Measurements from ENCODE around the gene KLRK1. TPM values are rescaled to one million over a fixed set of nuclear protein-coding genes. Genes with fewer than 3 reads are reported as not detected.

KLRK1 gene
- total RNA-seq, 4 donors from 2014 or later = 2.3 to 4.9 (median 3.3) TPM

DNA sequence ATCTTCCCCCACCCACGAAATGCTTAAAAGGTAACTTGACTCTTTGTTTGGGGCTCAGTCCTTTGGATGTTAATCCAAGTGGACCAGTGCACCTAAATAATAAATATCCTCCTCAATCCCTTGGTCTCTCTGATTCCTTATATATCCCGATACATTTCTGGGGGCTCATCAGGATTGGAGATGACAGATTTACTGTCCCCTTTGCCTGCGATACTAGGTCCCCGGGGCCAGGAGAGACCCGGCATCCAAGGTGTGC is 26.3 kb downstream of the KLRK1 start:
- TF ChIP-seq, protein P1, sequence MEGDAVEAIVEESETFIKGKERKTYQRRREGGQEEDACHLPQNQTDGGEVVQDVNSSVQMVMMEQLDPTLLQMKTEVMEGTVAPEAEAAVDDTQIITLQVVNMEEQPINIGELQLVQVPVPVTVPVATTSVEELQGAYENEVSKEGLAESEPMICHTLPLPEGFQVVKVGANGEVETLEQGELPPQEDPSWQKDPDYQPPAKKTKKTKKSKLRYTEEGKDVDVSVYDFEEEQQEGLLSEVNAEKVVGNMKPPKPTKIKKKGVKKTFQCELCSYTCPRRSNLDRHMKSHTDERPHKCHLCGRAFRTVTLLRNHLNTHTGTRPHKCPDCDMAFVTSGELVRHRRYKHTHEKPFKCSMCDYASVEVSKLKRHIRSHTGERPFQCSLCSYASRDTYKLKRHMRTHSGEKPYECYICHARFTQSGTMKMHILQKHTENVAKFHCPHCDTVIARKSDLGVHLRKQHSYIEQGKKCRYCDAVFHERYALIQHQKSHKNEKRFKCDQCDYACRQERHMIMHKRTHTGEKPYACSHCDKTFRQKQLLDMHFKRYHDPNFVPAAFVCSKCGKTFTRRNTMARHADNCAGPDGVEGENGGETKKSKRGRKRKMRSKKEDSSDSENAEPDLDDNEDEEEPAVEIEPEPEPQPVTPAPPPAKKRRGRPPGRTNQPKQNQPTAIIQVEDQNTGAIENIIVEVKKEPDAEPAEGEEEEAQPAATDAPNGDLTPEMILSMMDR (IDR thresholded peaks at IDR 0.05; ENCODE audit: low read depth) = no peak

DNA sequence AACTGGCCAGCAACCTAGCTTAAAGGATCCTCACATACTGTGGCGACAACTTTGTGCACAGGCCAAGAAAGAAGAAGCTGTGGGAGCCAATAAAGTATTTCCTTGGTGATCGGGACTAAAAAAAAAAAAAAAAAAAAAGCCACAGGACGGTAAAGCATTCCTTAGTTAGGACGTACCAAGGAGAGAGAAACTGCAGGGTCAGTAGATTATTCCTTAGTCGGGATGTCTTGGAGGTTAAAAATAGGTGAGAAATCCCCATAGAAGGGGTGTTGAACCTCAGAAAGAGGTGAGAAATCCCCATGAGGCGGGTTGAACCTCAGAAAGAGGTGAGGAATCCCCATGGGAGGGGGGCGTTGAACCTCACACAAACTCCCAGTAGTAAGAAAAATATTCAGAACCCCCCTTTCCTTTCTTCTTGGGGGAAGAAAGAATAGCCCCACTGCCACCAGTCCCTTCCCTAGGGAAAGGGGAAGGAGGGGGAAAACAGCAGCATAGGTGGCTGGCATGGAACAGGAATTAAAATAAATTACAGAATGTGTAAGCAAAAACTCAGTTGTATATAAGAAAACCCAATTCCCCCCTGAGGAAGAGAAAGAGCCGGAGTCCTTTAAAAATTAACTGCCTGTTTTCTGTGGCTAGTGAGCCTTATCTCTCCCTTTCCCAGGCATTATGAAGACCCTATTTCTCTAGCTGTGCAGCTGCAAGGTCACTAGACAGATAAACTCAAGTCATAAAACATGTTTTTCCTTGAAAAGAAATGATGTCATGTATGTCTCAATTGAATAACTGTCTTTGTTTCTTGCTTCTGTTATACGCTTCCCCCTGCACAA is 26.8 kb downstream of the KLRK1 start:
- TF ChIP-seq, protein P1 (IDR thresholded peaks at IDR 0.05; ENCODE audit: low read depth) = no peak

DNA sequence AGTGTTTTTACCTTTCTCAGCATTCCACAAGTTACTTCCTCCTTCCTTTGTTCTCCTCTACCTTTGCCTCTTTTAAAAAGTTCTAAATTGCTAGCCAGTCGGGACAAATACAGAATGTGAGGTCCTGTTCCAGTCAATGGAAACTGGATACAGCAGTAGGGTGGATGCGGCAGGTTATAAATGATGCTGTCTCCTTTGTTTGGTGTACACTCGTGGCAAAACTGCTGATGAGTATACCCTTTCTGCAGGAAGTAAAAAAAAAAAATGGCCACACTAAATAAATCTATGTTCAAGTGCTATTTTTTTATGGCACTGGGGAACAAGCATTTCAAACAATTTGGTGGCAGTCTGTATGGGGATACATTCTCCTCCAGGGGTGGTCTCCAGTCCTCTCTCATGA is 27.5 kb downstream of the KLRK1 start:
- TF ChIP-seq, protein P1 (IDR thresholded peaks at IDR 0.05; ENCODE audit: low read depth) = no peak

DNA sequence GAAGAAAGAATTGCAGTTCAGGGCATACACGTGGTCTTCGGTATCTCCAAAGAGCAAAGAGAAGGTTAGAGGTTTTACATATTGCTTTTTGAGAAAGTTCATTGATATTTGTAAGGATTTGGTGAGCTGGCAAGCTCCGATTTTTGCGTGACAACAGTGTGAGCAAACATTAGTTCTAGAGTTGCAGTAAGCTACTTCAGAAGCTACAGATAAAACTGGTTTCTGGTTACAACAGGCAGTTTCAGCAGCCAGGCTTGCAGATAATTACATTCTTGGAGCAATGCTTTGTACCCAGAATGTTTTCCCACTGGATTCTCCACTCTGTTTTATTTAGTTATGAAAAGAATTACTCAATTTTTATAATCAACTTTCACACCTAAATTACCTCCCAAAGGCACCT is 28.2 kb downstream of the KLRK1 start:
- TF ChIP-seq, protein P1 (IDR thresholded peaks at IDR 0.05; ENCODE audit: low read depth) = no peak

DNA sequence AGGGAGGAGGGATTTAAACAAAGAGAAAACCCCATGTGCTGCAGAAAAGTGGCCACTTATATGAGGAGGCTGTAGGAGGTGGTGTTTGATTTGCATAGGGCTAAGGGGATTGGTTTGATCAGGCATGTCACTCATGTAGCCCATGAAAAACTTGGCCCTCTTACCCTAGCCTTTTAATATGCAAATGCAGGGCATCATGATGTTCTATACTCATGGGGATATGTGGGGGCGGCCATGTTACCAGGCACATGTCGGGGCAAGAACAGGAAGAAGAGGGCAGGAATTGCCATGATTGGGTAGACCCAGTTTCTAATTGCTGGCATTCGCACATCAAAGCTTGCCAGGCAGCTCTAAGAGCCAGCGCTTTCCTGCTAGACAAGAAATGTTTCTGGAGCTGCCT is 28.8 kb downstream of the KLRK1 start:
- TF ChIP-seq, protein P1 (IDR thresholded peaks at IDR 0.05; ENCODE audit: low read depth) = no peak

DNA sequence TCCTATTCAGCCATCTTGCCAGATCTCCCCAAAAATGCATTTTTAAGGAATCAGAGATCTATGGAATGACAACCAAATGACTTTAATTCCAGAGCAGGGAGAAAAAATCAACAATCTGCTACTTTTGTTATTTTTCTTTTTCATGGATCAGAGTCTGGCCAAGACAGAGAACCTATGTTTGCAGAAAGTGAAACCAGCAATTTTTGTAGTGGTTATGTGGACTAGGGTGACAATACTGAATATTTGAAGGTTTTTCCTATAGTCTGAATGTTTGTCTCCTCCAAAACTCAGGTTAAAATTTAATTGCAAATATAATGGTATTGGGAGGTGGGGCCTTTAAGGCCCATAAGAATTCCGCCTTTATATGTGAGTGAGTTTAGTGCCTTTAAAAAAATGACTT is 30.9 kb downstream of the KLRK1 start:
- TF ChIP-seq, protein P1 (IDR thresholded peaks at IDR 0.05; ENCODE audit: low read depth) = no peak

DNA sequence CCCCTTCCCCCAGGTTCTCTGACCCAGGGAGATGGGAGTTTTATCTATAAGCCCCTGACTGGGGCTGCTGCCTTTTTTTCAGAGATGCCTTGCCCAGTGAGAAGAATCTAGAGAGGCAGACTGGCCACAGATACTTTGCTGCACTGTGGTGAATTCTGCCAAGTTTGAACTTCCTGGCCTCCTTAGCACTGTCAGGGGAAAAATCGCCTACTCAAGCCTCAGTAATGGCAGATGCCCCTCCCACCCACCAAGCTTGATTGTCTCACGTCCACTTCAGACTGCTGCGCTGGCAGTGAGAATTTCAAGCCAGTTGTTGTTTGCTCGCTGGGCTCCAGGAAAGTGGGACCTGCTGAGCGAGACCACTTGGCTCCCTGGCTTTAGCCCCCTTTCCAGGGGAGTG is 31.7 kb downstream of the KLRK1 start:
- TF ChIP-seq, protein P1 (IDR thresholded peaks at IDR 0.05; ENCODE audit: low read depth) = no peak
